HG03521 (cell line): ENCODE data around the gene SEC62.
A peak's percentile ranks its signal among the peaks of the same experiment; 100 is the strongest.
"Not testable (repeated sequence)": the region's sequence is repeated elsewhere in the genome, so short reads cannot be mapped to it uniquely, and the experiment has no call there.

ENCODE experiments used
- ATAC-seq: cut with Tn5 transposase; IDR thresholded peaks from one replicate; pipeline ENCODE4 v1.9.1; 2021; ENCODE audit warnings: mild to moderate bottlenecking, moderate library complexity; ENCODE audit not compliant: unreplicated experiment

The SEC62 gene

GRCh38 chr3:170012683-170013400, 46.2 kb downstream of the SEC62 start:
- no peak for ATAC-seq

- no peak for ATAC-seq
Observed at GRCh38 chr3:170016057-170016456, 49.5 kb downstream of the SEC62 start.

- ATAC-seq, result not testable (repeated sequence)
Observed at GRCh38 chr3:170019306-170019705, 52.7 kb downstream of the SEC62 start.

GRCh38 chr3:170021083-170021482, 54.5 kb downstream of the SEC62 start:
- ATAC-seq, result no peak

- no peak for ATAC-seq
Observed at GRCh38 chr3:170022336-170022735, 55.7 kb downstream of the SEC62 start.

- ATAC-seq, result no peak
Observed at GRCh38 chr3:170023165-170023564, 56.6 kb downstream of the SEC62 start.

- no peak for ATAC-seq
Observed at GRCh38 chr3:170024581-170024980, 58.0 kb downstream of the SEC62 start.

GRCh38 chr3:170027233-170028102, 60.9 kb downstream of the SEC62 start:
- ATAC-seq, result no peak

GRCh38 chr3:170033489-170033888, 66.9 kb downstream of the SEC62 start:
- no peak for ATAC-seq

GRCh38 chr3:170037463-170038433, 71.1 kb downstream of the SEC62 start, which contains the start of gene GPR160:
Gene GPR160, plus strand, starts transcription at chr3:170037995. Its CDS starts 45,978 bp downstream, at chr3:170083973.
- peak; percentile 73 for ATAC-seq

GRCh38 chr3:170038434-170039110, 72.0 kb downstream of the SEC62 start:
- ATAC-seq, result peak; percentile 9

GRCh38 chr3:170040418-170040817, 73.8 kb downstream of the SEC62 start:
- no peak for ATAC-seq

GRCh38 chr3:170043506-170043905, 76.9 kb downstream of the SEC62 start:
- no peak for ATAC-seq

- no peak for ATAC-seq
Observed at GRCh38 chr3:170044271-170044670, 77.7 kb downstream of the SEC62 start.

GRCh38 chr3:170044795-170045244, 78.2 kb downstream of the SEC62 start:
- peak; percentile 71 for ATAC-seq

GRCh38 chr3:170046269-170047132, 79.9 kb downstream of the SEC62 start:
- no peak for ATAC-seq

GRCh38 chr3:170047133-170047404, 80.5 kb downstream of the SEC62 start:
- ATAC-seq, result no peak
